Measurements from ENCODE around the gene GPRC5B. TPM values are rescaled to one million over a fixed set of nuclear protein-coding genes. Genes with fewer than 3 reads are reported as not detected.

Gene GPRC5B
- total RNA-seq, 1 donor from 2014 or later: 21.1 TPM

GRCh38 chr16:19853132-19853741 is 31.4 kb downstream of the GPRC5B start:
- H3K4me1 ChIP-seq: no peaks in the 10 kb centered on the region
- no peak for ATAC-seq
- TF ChIP-seq, protein P1, sequence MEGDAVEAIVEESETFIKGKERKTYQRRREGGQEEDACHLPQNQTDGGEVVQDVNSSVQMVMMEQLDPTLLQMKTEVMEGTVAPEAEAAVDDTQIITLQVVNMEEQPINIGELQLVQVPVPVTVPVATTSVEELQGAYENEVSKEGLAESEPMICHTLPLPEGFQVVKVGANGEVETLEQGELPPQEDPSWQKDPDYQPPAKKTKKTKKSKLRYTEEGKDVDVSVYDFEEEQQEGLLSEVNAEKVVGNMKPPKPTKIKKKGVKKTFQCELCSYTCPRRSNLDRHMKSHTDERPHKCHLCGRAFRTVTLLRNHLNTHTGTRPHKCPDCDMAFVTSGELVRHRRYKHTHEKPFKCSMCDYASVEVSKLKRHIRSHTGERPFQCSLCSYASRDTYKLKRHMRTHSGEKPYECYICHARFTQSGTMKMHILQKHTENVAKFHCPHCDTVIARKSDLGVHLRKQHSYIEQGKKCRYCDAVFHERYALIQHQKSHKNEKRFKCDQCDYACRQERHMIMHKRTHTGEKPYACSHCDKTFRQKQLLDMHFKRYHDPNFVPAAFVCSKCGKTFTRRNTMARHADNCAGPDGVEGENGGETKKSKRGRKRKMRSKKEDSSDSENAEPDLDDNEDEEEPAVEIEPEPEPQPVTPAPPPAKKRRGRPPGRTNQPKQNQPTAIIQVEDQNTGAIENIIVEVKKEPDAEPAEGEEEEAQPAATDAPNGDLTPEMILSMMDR (IDR thresholded peaks at IDR 0.05): no peak
- intact Hi-C loops (cut with DNase I): no loop called here
- H3K27ac ChIP-seq: no peak overlapping the region
- DNase-seq: no peak
- no peak overlapping the region for H3K4me3 ChIP-seq
- H3K36me3 ChIP-seq: no peaks in the 10 kb centered on the region
- no peaks in the 10 kb centered on the region for H3K9me3 ChIP-seq
- H3K27me3 ChIP-seq: no peaks in the 10 kb centered on the region

DNA sequence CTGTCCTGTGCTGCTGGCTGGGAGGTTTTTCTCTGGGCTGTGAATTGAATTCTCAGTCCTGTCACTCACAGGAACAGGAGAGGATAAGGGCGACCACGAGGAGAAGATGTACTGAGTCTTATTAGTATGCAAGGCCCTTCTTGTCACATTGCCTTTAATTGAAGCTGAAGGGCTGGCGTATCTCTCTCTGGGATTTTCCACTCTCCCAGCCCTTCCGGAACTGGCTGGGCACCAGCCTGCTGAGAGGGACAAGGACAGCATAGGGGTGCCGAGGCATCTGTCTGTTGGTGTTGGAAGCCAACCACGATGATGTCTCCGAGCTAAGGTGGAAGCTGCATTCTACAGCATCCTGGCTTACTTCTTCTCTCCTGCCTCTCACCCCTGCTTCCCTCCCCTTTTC is 33.2 kb downstream of the GPRC5B start:
- TF ChIP-seq, protein P1 (IDR thresholded peaks at IDR 0.05): no peak
- Histone ChIP-seq H3K27ac (no peak overlapping the region), H3K9me3 (no peaks in the 10 kb centered on the region)

GRCh38 chr16:19850131-19850817 is 34.4 kb downstream of the GPRC5B start:
- DNase-seq: no peak
- intact Hi-C loops (cut with DNase I): no loop called here
- H3K36me3 ChIP-seq: no peaks in the 10 kb centered on the region
- peak; percentile 66 for ATAC-seq
- peaks cover 5% of the 10 kb centered on the region for H3K4me1 ChIP-seq
- no peak overlapping the region for H3K27ac ChIP-seq
- TF ChIP-seq, protein P1 (IDR thresholded peaks at IDR 0.05): no peak
- H3K4me3 ChIP-seq: no peak overlapping the region
- H3K9me3 ChIP-seq: no peaks in the 10 kb centered on the region
- H3K27me3 ChIP-seq: no peaks in the 10 kb centered on the region

More for the DNA sequence above, 33.2 kb downstream of the GPRC5B start:
- Histone ChIP-seq H3K4me3 (no peak overlapping the region), H3K27me3 (no peaks in the 10 kb centered on the region), H3K4me1 (no peaks in the 10 kb centered on the region), H3K36me3 (no peaks in the 10 kb centered on the region)
- no peak for DNase-seq
- ATAC-seq: no peak
- intact Hi-C loops (cut with DNase I): no loop called here

DNA sequence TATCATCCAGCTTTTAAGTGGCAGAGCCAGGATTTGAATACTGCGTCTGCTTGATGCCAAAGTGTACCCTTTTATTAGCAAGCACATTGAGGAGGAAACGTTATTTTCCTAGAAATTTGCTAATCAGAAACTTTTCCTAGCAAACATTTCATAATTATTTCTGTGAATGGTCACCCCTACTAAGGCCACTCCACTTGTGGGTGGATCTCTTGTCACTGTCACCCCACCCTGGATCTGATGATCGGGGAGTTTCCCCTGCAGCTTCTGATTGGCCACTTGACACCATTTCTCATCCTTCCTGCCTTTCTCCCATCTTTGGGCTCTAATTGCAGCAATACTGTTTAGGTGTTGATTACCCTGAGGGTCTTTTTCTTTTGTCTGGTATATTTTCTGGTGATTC is 35.9 kb downstream of the GPRC5B start:
- no peak for DNase-seq
- Histone ChIP-seq H3K9me3 (no peaks in the 10 kb centered on the region), H3K27ac (no peak overlapping the region), H3K4me1 (peaks cover 5% of the 10 kb centered on the region), H3K4me3 (no peak overlapping the region), H3K27me3 (no peaks in the 10 kb centered on the region), H3K36me3 (no peaks in the 10 kb centered on the region)
- TF ChIP-seq, protein P1 (IDR thresholded peaks at IDR 0.05): no peak
- ATAC-seq: no peak
- intact Hi-C loops (cut with DNase I): no loop called here

DNA sequence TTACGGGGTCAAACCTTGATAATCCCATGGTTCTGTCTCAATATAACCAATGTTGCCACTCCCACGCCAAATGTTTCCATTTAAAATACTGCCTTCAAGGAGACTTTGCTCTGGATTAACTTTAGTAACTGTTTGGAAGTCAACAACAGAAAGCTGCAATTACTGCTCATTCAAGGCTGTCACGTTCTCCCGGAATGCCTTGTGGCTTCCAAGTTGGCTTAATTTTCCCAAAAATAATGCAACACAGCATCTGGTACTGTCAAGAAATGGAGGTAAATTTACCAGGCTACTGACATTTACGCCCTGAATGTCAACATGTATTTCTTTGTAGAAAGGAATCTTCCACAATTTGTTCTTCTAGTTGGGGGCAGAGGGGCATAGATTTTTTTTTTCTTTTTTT is 38.2 kb downstream of the GPRC5B start:
- intact Hi-C loops (cut with DNase I): no loop called here
- no peaks in the 10 kb centered on the region for H3K27me3 ChIP-seq
- ATAC-seq (no peak), DNase-seq (no peak)
- TF ChIP-seq, protein P1 (IDR thresholded peaks at IDR 0.05): no peak
- no peak overlapping the region for H3K27ac ChIP-seq
- peaks cover 5% of the 10 kb centered on the region for H3K4me1 ChIP-seq
- no peak overlapping the region for H3K4me3 ChIP-seq
- H3K9me3 ChIP-seq: no peaks in the 10 kb centered on the region
- no peaks in the 10 kb centered on the region for H3K36me3 ChIP-seq
